ENCODE data around the gene SHF. TPM values are rescaled to one million over a fixed set of nuclear protein-coding genes. Genes with fewer than 3 reads are reported as not detected.

The SHF gene
- total and polyA plus RNA-seq, 2 experiments from 2014 or later: 20.0 to 26.9 TPM

DNA sequence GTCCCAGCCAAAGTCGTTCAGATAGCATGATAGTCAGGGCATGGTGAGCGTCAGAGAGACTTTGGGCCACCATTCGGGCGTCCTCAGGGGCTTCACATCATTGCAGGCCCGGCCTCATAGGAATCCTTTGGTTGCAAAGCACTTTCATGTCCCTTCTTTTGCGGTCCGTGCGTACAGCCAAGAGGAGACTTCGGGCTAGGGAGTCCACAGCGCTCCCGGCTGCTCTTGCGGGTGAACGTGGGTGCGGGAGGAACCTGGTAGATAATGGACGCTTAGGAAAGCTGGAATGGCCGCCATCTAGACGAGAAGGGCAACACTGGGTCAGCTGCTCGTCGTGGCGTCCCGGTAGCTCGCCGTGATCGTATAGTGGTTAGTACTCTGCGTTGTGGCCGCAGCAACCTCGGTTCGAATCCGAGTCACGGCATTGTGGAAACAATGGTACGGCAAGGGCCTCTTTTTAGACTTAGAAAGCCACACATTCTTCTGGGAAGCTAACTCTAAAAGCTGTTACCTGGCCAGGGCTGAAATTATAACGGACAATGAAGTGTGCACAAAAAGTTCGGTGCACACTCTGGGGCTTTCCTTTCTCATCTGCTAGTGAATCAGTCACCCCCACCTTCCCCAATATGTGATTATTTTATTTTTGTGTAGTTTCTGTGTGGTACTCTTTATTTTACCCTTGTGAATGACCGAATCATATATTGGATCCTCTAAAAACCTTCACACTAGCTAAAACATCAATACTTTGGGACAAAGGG is 13.2 kb upstream of the SHF start:
- peak overlapping the region; percentile 97 for H3K27ac ChIP-seq
- TF ChIP-seq, protein P1, sequence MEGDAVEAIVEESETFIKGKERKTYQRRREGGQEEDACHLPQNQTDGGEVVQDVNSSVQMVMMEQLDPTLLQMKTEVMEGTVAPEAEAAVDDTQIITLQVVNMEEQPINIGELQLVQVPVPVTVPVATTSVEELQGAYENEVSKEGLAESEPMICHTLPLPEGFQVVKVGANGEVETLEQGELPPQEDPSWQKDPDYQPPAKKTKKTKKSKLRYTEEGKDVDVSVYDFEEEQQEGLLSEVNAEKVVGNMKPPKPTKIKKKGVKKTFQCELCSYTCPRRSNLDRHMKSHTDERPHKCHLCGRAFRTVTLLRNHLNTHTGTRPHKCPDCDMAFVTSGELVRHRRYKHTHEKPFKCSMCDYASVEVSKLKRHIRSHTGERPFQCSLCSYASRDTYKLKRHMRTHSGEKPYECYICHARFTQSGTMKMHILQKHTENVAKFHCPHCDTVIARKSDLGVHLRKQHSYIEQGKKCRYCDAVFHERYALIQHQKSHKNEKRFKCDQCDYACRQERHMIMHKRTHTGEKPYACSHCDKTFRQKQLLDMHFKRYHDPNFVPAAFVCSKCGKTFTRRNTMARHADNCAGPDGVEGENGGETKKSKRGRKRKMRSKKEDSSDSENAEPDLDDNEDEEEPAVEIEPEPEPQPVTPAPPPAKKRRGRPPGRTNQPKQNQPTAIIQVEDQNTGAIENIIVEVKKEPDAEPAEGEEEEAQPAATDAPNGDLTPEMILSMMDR (IDR thresholded peaks at IDR 0.05; ENCODE audit: low read depth, low read length): no peak

GRCh38 chr15:45200001-45200798 is 12.4 kb upstream of the SHF start:
- H3K9me3 ChIP-seq (ENCODE audit: low read depth): no peaks in the 10 kb centered on the region
- DNase-seq (ENCODE audit: low read depth in 1 of 2, low spot score in 1 of 2): peak; percentile 92 to 93
- no peaks in the 10 kb centered on the region for H3K4me1 ChIP-seq (ENCODE audit: low read depth)
- H3K4me3 ChIP-seq: peak overlapping the region; percentile 44
- no peaks in the 10 kb centered on the region for H3K36me3 ChIP-seq
- H3K27ac ChIP-seq: peak overlapping the region; percentile 97
- TF ChIP-seq, protein P1 (IDR thresholded peaks at IDR 0.05; ENCODE audit: low read depth, low read length): no peak
- no peaks in the 10 kb centered on the region for H3K27me3 ChIP-seq

More for the DNA sequence above, 13.2 kb upstream of the SHF start:
- no peaks in the 10 kb centered on the region for H3K27me3 ChIP-seq
- H3K36me3 ChIP-seq: no peaks in the 10 kb centered on the region
- no peaks in the 10 kb centered on the region for H3K4me1 ChIP-seq (ENCODE audit: low read depth)
- no peaks in the 10 kb centered on the region for H3K9me3 ChIP-seq (ENCODE audit: low read depth)
- H3K4me3 ChIP-seq: peak overlapping the region; percentile 44
- DNase-seq (ENCODE audit: low read depth in 1 of 2, low spot score in 1 of 2): peak; percentile 73 to 84

GRCh38 chr15:45199136-45199810 is 11.5 kb upstream of the SHF start:
- DNase-seq (ENCODE audit: low read depth in 1 of 2, low spot score in 1 of 2): peak in 1 of 2 donors; percentile 37

GRCh38 chr15:45198337-45199135 is 10.8 kb upstream of the SHF start:
- DNase-seq (ENCODE audit: low read depth in 1 of 2, low spot score in 1 of 2): peak; percentile 95 to 98
- H3K9me3 ChIP-seq (ENCODE audit: low read depth): no peaks in the 10 kb centered on the region
- no peaks in the 10 kb centered on the region for H3K36me3 ChIP-seq
- no peaks in the 10 kb centered on the region for H3K27me3 ChIP-seq
- peak overlapping the region; percentile 75 for H3K27ac ChIP-seq
- H3K4me1 ChIP-seq (ENCODE audit: low read depth): no peaks in the 10 kb centered on the region
- peak overlapping the region; percentile 44 for H3K4me3 ChIP-seq
- TF ChIP-seq, protein P1 (IDR thresholded peaks at IDR 0.05; ENCODE audit: low read depth, low read length): peak; percentile 86

More at GRCh38 chr15:45199136-45199810, 11.5 kb upstream of the SHF start:
- TF ChIP-seq, protein P1 (IDR thresholded peaks at IDR 0.05; ENCODE audit: low read depth, low read length): no peak
- no peaks in the 10 kb centered on the region for H3K36me3 ChIP-seq
- no peaks in the 10 kb centered on the region for H3K4me1 ChIP-seq (ENCODE audit: low read depth)
- no peaks in the 10 kb centered on the region for H3K27me3 ChIP-seq
- H3K9me3 ChIP-seq (ENCODE audit: low read depth): no peaks in the 10 kb centered on the region
- peak overlapping the region; percentile 44 for H3K4me3 ChIP-seq
- H3K27ac ChIP-seq: peak overlapping the region; percentile 12

DNA sequence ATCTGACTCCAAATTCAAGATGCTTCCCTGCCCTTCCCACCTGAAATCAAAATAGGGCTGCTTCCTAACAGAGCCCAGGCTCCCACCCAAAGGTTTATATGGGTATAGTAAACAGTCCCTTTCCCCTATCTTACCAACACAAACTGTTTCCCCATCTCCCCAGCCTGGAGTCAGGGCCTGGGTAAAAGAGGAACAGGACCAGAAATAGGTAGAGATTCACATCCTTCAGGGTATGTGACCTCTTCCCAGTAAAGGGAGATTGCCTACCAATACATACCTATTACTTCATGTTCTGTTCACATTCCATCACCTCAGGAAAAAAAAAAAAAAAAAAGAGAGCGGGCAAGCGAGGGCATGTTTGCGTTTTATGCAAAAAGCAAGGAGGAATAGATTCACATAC is 9.7 kb upstream of the SHF start:
- Histone ChIP-seq H3K27me3 (no peaks in the 10 kb centered on the region), H3K4me3 (peak overlapping the region; percentile 44), H3K9me3 (ENCODE audit: low read depth) (no peaks in the 10 kb centered on the region), H3K36me3 (no peaks in the 10 kb centered on the region), H3K4me1 (ENCODE audit: low read depth) (no peaks in the 10 kb centered on the region), H3K27ac (no peak overlapping the region)
- DNase-seq (ENCODE audit: low read depth in 1 of 2, low spot score in 1 of 2): no peak
- TF ChIP-seq, protein P1 (IDR thresholded peaks at IDR 0.05; ENCODE audit: low read depth, low read length): no peak
